HG02981 (cell line): Measurements from ENCODE around the gene KCNMA1.

ENCODE experiments used
- ATAC-seq: cut with Tn5 transposase; IDR thresholded peaks from one replicate; pipeline ENCODE4 v1.9.1; 2021; ENCODE audit warnings: mild to moderate bottlenecking, moderate library complexity; ENCODE audit not compliant: unreplicated experiment

The KCNMA1 gene

DNA sequence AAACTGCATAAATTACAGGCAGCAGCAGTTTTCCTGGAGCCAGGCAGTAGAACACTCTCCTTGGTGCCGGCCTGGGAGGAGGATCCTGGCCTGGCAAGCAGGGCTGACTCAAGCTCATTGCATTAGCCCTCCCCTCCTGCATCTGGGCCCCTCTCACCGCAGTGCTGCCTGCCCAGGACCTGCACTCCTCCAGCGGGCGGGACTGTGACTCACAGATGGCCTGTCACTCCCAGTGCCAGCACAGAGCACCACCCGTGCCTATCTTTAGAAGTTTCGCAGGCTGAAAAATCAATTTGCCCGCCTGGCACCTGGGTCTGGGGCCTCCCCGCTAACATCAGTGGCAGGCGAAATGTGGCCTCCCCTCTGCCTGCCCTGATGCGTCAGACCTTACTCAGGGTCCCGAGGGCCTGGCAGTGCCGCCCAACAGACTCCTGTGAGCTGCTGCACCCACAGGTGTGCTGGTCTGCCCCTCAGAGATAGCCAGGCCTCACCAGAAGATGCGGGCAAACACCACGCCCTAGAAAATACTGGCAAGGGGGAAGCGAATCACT lies 123.8 kb downstream of the KCNMA1 start:
- ATAC-seq, result no peak

- no peak for ATAC-seq
Observed at GRCh38 chr10:77513220-77513619, 124.4 kb downstream of the KCNMA1 start.

- no peak for ATAC-seq
Observed at GRCh38 chr10:77512219-77512578, 125.4 kb downstream of the KCNMA1 start.

GRCh38 chr10:77511498-77512218 lies 126.0 kb downstream of the KCNMA1 start:
- no peak for ATAC-seq

DNA sequence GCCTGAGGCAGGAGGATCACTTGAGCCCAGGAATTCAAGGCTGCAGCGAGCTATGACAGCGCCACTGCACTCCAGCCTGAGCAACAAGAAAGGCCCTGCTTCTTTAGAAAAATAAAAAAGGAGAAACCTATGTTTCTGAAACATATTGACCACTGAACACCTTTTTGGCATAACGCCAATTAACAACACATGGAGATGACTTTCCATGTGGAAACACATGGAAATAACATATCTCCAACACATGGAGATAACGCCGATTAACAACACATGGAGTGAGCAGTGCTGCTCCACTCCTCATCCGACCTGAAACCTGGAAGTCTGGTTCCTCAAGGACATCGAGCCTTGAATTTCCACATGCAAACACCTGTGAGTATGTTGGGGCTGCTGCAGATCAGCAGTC lies 126.9 kb downstream of the KCNMA1 start:
- no peak for ATAC-seq

DNA sequence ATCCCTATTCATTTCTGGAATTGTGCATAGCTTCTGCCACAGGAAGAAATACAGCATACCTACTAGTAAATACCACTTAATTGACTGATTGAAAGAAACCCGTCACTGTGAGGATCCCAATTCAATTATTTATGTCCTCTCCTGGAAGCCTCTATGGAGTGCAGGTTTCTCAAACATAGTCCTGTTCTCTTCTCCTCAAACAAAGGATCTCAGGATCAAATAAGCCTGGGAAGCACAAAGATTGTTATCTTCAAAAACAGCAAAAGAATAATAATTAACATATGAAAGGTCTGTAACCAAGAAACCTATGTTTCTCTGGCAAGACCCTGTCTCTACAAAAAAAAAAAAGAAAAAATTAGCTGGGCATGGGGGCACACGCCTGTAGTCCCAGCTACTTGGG lies 127.3 kb downstream of the KCNMA1 start:
- ATAC-seq, result no peak

DNA sequence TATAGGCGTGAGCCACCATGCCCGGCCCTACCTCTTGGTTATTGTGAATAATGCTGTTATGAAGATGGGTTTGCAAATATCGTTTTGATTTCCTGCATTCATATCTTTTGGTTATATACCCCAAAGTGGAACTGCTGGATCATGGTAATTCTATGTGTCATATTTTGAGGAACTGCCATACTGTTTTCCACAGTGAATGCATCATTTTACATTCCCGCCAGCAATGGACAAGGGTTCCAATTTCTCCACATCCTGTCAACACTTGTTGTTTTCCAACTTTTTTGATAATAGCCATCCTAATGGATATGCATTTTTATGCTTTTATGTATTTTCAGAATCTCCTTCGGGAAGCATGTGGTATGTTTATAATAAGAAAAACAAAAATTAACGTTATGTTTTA lies 128.2 kb downstream of the KCNMA1 start:
- ATAC-seq, result no peak

- no peak for ATAC-seq
Observed at GRCh38 chr10:77507291-77507880, 130.2 kb downstream of the KCNMA1 start.

DNA sequence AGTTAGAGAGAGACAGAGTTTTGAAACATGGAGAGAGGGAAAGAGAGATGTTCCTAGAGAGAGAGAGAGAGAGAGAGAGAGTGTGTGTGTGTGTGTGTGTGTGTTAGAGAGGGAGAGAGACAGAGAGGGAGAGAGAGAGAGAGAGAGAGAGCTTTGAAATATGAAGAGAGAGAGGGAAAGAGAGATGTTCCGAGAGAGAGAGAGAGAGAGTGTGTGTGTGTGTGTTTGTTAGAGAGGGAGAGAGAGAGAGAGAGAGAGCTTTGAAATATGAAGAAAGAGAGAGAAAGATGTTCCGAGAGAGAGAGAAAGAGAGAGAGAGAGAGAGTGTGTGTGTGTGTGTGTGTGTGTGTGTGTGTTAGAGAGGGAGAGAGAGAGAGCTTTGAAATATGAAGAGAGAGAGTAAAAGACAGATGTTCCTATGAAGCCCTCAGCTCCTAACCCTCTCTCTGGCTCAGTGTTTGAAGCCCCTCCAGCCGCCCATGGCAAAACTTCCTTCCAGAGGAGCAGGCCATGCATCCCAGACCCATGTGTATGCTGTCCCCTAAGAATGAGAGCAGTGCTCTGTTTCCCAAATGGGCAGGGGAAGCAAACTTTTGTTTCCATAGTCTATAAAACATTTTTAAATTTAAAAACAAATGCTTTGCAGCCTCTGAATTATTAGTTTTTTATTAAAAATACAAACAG lies 130.9 kb downstream of the KCNMA1 start:
- ATAC-seq, result no peak

GRCh38 chr10:77505431-77506334 lies 131.9 kb downstream of the KCNMA1 start:
- no peak for ATAC-seq

GRCh38 chr10:77504873-77505257 lies 132.7 kb downstream of the KCNMA1 start:
- no peak for ATAC-seq

DNA sequence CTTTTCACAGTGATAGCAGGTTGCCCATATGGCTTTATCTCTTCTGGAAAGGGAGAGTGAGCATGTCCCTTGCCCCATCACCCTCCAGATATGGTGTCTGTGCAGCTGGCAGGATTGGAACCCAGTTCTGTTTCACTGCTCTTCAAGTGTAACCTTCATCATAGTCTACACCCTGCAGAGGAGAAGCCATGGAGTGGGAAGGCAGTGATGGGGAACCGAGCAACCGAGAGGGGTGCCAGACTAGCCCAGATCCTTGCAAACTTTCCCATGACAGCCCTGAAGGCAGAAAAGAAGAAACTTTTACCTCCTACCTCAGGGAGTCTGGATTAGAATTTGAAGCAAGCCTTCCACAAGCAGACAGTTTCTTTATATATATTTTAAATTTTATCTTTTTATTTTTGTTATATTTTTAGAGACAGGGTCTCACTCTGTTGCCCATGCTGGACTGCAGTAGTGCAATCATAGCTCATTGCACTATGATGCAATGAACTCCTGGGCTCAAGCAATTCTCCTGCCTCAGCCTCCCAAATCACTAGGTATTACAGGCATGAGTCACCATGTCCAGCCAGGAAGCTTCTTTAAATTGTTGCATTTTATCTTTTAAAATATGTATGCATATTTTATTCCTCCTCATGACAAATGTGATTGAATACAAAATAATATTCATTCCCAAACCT lies 133.3 kb downstream of the KCNMA1 start:
- ATAC-seq, result no peak

DNA sequence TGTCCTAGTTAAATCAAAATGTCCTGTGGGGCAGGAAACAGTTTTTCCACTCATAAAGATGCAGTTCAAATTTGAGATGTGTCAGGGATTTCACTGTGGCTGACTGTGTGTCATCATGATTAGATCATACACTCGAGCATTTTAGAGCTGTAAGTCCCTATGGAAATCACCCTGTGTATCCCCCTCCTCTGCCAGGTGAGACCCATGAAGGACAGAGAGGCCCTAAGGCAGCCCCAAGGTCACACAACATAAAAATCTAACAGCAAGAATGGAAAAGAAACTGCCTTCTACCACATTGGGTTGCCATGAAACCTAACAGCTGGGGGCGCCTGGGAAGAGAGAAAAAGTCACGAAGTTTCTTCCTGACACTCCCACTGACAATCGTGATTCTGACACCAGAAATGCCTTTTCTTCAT lies 135.8 kb downstream of the KCNMA1 start:
- no peak for ATAC-seq

- ATAC-seq, result no peak
Observed at GRCh38 chr10:77501152-77501845, 136.3 kb downstream of the KCNMA1 start.

- ATAC-seq, result peak; percentile 64
Observed at GRCh38 chr10:77500754-77501151, 136.9 kb downstream of the KCNMA1 start.

DNA sequence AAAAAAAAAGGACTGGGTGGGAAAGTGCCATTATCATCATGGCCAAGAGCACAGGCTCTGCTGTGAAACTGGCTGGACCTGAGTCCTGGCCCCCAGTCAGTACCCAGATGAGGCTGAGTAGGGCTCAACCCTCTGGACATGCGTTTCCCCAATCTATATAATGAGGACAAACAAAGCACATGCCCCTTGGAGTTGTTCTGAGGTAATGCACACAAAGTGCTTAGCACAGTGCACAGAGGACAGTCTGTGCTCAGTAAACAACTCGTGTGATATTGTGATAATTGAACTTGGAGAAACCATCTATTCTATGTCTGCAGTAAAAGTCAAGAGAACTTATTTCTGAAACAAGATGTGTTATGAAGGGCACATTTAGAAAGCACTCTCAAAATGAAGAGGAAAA lies 138.8 kb downstream of the KCNMA1 start:
- no peak for ATAC-seq

DNA sequence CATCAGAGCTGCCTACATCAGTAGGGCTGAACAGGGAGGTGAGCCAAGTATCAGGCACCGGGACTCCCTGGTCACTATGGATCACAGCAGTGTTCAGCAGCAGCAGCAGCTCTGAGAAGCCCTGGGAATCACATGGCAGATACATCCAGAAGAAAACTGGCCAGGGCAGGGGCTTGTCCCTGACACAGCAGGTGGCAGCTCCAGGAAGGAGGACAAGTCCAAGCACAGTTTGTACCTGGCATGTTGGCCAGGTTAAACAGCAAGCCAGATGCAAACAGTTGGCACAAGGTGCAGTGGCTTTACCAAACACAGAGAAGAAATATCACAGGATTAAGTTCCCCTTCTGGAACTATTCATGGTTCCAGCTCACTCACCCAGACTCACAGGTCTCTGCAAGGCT lies 139.4 kb downstream of the KCNMA1 start:
- no peak for ATAC-seq

DNA sequence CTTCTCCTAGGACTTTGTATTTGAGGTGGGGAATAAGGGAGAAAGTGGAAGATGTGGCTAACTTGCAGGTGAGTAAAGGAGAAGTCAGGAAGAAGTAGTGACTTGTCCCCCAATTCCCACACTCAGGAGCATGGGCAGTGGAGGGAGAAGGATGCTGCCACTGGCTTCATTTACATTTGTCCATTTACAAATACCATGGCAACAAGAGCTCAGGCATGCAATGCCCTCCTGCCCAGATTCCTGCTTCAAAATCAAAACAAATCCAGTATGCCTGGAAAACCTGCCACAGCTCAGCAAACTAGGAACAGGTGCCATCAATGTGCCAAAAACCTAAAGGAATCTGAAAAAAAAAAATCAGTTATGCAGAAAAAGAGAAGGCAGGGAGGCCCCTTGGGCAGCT lies 139.9 kb downstream of the KCNMA1 start:
- ATAC-seq, result no peak

- ATAC-seq, result no peak
Observed at GRCh38 chr10:77496941-77497420, 140.6 kb downstream of the KCNMA1 start.
